NB4 (cell line): Measurements from ENCODE around the gene BOK.
"Not testable (repeated sequence)": the region's sequence is repeated elsewhere in the genome, so short reads cannot be mapped to it uniquely, and the experiment has no call there.

ENCODE experiments used
- MAX ChIP-seq: IDR thresholded peaks from 2 replicates; pipeline ENCODE4 v1.6.1; 2011; ENCODE audit warnings: low read depth, low read length
- TF ChIP-seq, protein P1 (sequence below): IDR thresholded peaks from one replicate; pipeline ENCODE4 v1.5.1; 2012; ENCODE audit warnings: low read depth, low read length

DNA sequence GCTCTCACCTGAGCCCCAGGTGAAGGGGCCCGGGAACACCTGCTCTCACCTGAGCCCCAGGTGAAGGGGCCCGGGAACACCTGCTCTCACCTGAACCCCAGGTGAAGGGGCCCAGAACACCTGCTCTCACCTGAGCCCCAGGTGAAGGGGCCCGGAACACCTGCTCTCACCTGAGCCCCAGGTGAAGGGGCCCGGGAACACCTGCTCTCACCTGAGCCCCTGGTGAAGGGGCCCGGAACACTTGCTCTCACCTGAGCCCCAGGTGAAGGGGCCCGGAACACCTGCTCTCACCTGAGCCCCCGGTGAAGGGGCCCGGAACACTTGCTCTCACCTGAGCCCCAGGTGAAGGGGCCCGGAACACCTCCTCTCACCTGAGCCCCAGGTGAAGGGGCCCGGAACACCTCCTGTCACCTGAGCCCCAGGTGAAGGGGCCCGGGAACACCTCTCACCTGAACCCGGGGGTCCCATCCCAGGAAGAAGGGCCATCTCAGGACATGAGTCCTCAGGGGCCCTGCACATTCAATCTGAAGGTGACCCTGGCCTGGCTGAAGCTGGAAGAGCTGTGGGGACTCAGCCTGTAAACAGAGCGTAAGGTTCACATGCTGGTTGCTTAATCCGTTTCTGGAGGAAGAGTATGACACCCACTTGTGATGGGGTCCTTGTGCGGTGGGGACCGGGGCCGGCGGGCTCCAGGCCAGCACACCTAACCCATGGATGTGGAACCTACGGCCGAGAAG, 14.5 kb downstream of the BOK start:
- TF ChIP-seq, protein P1, sequence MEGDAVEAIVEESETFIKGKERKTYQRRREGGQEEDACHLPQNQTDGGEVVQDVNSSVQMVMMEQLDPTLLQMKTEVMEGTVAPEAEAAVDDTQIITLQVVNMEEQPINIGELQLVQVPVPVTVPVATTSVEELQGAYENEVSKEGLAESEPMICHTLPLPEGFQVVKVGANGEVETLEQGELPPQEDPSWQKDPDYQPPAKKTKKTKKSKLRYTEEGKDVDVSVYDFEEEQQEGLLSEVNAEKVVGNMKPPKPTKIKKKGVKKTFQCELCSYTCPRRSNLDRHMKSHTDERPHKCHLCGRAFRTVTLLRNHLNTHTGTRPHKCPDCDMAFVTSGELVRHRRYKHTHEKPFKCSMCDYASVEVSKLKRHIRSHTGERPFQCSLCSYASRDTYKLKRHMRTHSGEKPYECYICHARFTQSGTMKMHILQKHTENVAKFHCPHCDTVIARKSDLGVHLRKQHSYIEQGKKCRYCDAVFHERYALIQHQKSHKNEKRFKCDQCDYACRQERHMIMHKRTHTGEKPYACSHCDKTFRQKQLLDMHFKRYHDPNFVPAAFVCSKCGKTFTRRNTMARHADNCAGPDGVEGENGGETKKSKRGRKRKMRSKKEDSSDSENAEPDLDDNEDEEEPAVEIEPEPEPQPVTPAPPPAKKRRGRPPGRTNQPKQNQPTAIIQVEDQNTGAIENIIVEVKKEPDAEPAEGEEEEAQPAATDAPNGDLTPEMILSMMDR = not testable (repeated sequence)
- not testable (repeated sequence) for TF ChIP-seq MAX
